HepG2 (cell line): ENCODE measurements around the gene LIMK2. TPM values are rescaled to one million over a fixed set of nuclear protein-coding genes. Genes with fewer than 3 reads are reported as not detected.

Experiments used
- ARID4A ChIP-seq: sonication (generic); formaldehyde crosslinking; IDR thresholded peaks from 2 replicates; pipeline ENCODE4 v1.5.0; 2020; ENCODE audit warnings: mild to moderate bottlenecking, missing genetic modification reagents, borderline replicate concordance
- ATF7 ChIP-seq, 2 experiments: fragments of 450-650 bp in 1 of 2; sonication (generic) in 1 of 2; formaldehyde crosslinking in 1 of 2; IDR thresholded peaks; 2 replicates each; pipeline versions ENCODE4 v1.4.0 to v1.6.1; 2016 to 2020; ENCODE audit warnings: antibody characterized with exemption in 1 of 2, mild to moderate bottlenecking in 1 of 2, missing genetic modification reagents in 1 of 2
- FOXA3 ChIP-seq: IDR thresholded peaks from 2 replicates; pipeline ENCODE4 v1.6.1; 2016; ENCODE audit warnings: missing genetic modification reagents, missing compliant biosample characterization
- HBP1 ChIP-seq: IDR thresholded peaks from 2 replicates; pipeline ENCODE4 v1.6.1; 2016; ENCODE audit warnings: low read depth, control low read depth
- RELA ChIP-seq: sonication (generic); formaldehyde crosslinking; IDR thresholded peaks from 2 replicates; pipeline ENCODE4 v1.4.0; 2020; ENCODE audit warnings: missing genetic modification reagents
- RXRA ChIP-seq: sonication (generic); formaldehyde crosslinking; IDR thresholded peaks from 2 replicates; pipeline ENCODE4 v1.5.1; 2020; ENCODE audit warnings: missing genetic modification reagents
- THYN1 ChIP-seq: sonication (generic); formaldehyde crosslinking; IDR thresholded peaks from 2 replicates; pipeline ENCODE4 v1.8.1; 2023; ENCODE audit warnings: low read depth, mild to moderate bottlenecking, moderate library complexity, missing genetic modification reagents, borderline replicate concordance
- ZNF512 ChIP-seq: sonication (generic); formaldehyde crosslinking; IDR thresholded peaks from 2 replicates; pipeline ENCODE4 v1.4.0; 2020; ENCODE audit warnings: mild to moderate bottlenecking, missing genetic modification reagents
- ZNF646 ChIP-seq: sonication (generic); formaldehyde crosslinking; IDR thresholded peaks from 2 replicates; pipeline ENCODE4 v1.9.0; 2021; ENCODE audit warnings: mild to moderate bottlenecking, missing genetic modification reagents
- ZNF761 ChIP-seq: sonication (generic); formaldehyde crosslinking; conservative IDR thresholded peaks from 2 replicates; pipeline ENCODE4 v1.4.0; 2020; ENCODE audit warnings: mild to moderate bottlenecking, missing genetic modification reagents
- ZNF780A ChIP-seq: sonication (generic); formaldehyde crosslinking; IDR thresholded peaks from 2 replicates; pipeline ENCODE4 v1.8.0; 2022; ENCODE audit warnings: mild to moderate bottlenecking, missing genetic modification reagents, moderate library complexity
- polyA plus RNA-seq, 8 experiments: library from polyadenylated mRNA; depleted of rRNA in 3 of 8; stranded (reverse) in 7 of 8; unstranded in 1 of 8; fragments of >200 nt; fragmentation: Illumina TruSeq in 4 of 8; extraction: Trizol in 4 of 8; gene quantifications; 2 replicates each; pipeline versions ENCODE4 v1.2.1 to v1.2.3, GENCODE V29; 2011 to 2016; ENCODE audit warnings: low read depth in 4 of 8, missing spikeins in 1 of 8, mixed read lengths in 1 of 8; ENCODE audit not compliant: insufficient read depth in 1 of 8
- total RNA-seq, 5 experiments: library from RNA; depleted of rRNA; stranded (reverse); fragments of >200 nt; fragmentation: Illumina TruSeq; extraction: Trizol; gene quantifications; 2 replicates each; pipeline ENCODE4 v1.2.3, GENCODE V29; 2016; ENCODE audit warnings: low read depth in 1 of 5

LIMK2 gene
- total and polyA plus RNA-seq, 2 of the 13 experiments (the other 11 are each of a cell fraction or from before 2014, with no cell fraction given): 20.9 to 29.8 TPM

- TF ChIP-seq ARID4A (CRISPR knock-in tag) (peak; percentile 81), ZNF512 (CRISPR knock-in tag) (no peak), FOXA3 (CRISPR knock-in tag) (peak; percentile 60), THYN1 (0 out of 2 replicates have a peak, but pooled peaks have one; percentile 62), RELA (no peak), ZNF780A (0 out of 2 replicates have a peak, but pooled peaks have one; percentile 74), HBP1 (CRISPR knock-in tag) (peak; percentile 8; the same call in 1 of the 2 replicates), ATF7 (IDR thresholded peaks at IDR 0.05) (no peak), ATF7 (CRISPR knock-in tag; IDR thresholded peaks at IDR 0.05) (no peak), ZNF761 (CRISPR knock-in tag) (no peak), RXRA (CRISPR knock-in tag) (peak; percentile 72), ZNF646 (CRISPR knock-in tag) (peak; percentile 32; the same call in 1 of the 2 replicates)
Measured at GRCh38 chr22:31211862-31212730, at the start of gene LIMK2 (continued).
